Stimulated activated naive CD8-positive, alpha-beta T cell treated with anti-CD3 and anti-CD28 coated beads, Interleukin-15, amount 100 ng/mL, for 72 hours (primary cell): ENCODE data around the gene PPP1R3F.

Source experiments
- ATAC-seq: fragments of 150-1000 bp; cut with Tn5 transposase; 2 replicates; pipeline ENCODE4 v1.10.0; 2021; ENCODE audit warnings: mild to moderate bottlenecking, moderate library complexity
- DNase-seq, 2 donors: peaks; one replicate each; pipeline ENCODE4 v3.0.0; 2021 to 2022
- H3K27ac Mint-ChIP-seq, 2 donors: one replicate each; pipeline ENCODE4 v1.8.0; 2022; ENCODE audit warnings: mild to moderate bottlenecking in 2 of 2, mixed read lengths in 2 of 2, moderate library complexity in 2 of 2
- H3K27me3 Mint-ChIP-seq: one replicate; pipeline ENCODE4 v1.8.0; 2022; ENCODE audit warnings: mixed read lengths
- H3K4me1 Mint-ChIP-seq: one replicate; pipeline ENCODE4 v1.8.0; 2022; ENCODE audit warnings: mild to moderate bottlenecking, mixed read lengths
- H3K4me3 Mint-ChIP-seq, 2 donors: one replicate each; pipeline ENCODE4 v1.8.0; 2022; ENCODE audit warnings: mild to moderate bottlenecking in 2 of 2, mixed read lengths in 2 of 2, moderate library complexity in 1 of 2
- H3K9me3 Mint-ChIP-seq, 2 donors: one replicate each; pipeline ENCODE4 v1.8.0; 2022; ENCODE audit warnings: mixed read lengths in 2 of 2

The PPP1R3F gene

DNA sequence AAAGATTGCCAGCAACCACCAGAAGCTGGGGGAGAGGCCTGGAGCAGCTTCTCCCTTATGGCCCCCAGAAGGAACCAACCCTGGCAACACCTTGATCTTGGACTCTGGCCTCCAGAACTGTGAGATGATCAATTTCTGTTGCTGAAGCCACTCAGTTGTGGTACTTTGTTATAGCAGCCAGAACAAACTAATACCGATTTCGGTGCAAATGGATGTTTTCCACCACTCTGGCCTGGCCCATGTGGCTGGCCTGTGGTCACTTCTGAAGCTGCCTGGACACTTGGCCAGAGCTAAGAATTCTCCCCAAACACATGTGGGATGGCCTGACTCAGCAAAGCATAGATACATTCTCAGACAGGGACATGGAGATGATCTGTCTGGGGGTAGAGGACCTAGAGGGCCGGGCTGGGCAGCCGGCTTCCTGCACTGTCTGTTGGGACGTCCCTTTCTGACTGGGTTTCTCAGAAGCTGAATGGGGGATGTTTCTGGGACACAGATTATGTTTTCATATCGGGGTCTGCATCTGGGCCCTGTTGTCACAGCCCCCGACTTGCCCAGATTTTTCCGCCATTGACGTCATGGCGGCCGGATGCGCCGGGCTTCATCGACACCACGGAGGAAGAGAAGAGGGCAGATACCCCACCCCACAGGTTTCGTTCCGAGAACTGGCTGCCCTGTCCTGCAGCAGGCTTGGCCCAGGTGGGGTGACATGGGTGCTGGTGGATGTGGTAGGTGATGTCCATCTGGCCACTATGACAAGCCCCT lies 9.2 kb upstream of the PPP1R3F start:
- Mint-ChIP-seq H3K4me1 (peaks cover 85% of the 10 kb centered on the region), H3K4me3 (peak overlapping the region in 1 of 2 donors; percentile 57), H3K27ac (peak overlapping the region in 1 of 2 donors; percentile 12), H3K27me3 (no peaks in the 10 kb centered on the region), H3K9me3 (no peaks in the 10 kb centered on the region)
- ATAC-seq (no peak), DNase-seq (no peak)

DNA sequence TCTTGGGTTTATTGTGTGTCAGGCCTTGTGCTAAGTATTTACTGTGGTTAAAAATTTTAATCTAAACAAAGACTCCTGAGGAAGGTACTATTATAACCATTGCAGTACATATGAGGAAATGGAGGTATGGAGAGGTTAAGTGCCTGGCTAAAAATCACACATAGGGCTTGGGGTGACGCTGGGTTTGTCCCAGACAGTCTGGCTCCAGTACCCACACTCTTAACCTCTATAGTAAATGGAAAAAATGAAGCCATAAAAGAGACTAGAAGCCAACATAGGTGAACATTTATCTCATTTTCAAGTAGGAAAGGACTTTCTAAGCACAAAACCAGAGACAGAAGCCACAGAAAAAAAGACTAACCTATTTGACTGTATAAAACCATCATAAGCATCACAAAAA lies 7.0 kb upstream of the PPP1R3F start:
- DNase-seq (no peak), ATAC-seq (peak; percentile 69)
- Mint-ChIP-seq H3K4me3 (peak overlapping the region; percentile 79 to 85), H3K9me3 (no peaks in the 10 kb centered on the region), H3K27me3 (no peaks in the 10 kb centered on the region), H3K27ac (peak overlapping the region in 1 of 2 donors; percentile 81), H3K4me1 (peaks cover 81% of the 10 kb centered on the region)

DNA sequence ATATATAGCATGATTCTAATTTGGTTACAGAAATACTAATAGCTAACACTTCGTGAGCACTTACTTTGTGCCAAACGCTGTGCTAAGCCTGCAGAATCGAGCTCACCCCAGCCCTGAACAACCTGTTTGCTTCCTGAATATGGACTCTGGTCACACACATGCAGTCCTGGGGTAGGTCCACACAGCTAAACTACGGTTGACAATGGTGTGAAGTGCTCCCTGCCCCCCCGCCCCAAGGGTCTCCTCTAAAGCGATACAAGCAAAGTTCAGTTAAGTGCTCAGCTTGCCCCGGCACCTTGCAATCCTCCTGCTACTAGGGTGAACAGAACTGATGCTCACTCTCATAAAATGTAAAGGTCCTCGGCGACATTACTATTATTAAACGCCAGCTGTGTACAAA lies 6.0 kb upstream of the PPP1R3F start:
- peak overlapping the region; percentile 85 to 92 for H3K4me3 Mint-ChIP-seq
- no peak for DNase-seq
- no peaks in the 10 kb centered on the region for H3K9me3 Mint-ChIP-seq
- no peak for ATAC-seq
- no peaks in the 10 kb centered on the region for H3K27me3 Mint-ChIP-seq
- H3K4me1 Mint-ChIP-seq: peaks cover 80% of the 10 kb centered on the region
- peak overlapping the region in 1 of 2 donors; percentile 51 for H3K27ac Mint-ChIP-seq

DNA sequence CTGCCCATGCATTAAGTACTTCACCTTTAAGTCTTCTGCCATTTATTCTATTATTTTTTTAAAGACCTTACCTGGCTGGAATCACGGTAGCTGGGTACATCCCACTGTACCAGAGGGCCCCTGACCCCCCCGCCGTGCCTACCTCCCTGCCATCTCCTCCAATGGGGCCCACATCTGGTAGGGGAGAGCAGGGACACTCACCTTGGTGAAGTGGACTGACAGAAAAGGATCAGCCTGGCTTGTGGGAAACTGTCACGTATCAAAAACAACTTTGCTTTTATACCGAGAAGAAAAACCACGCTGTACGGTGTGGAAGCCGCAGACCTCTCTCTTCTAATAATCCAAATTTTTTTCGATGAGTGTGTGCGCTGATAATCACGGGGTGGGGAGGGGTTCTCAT lies 5.1 kb upstream of the PPP1R3F start, which contains the start of gene FOXP3:
Gene FOXP3, minus strand, starts transcription at position 251 of the 400 bp plus-strand sequence. CDS start 6,205 bp downstream, outside the sequence.
- DNase-seq: no peak
- no peaks in the 10 kb centered on the region for H3K27me3 Mint-ChIP-seq
- H3K27ac Mint-ChIP-seq: peak within 1 kb of the TSS; percentile 95
- peaks cover 71% of the 10 kb centered on the region for H3K4me1 Mint-ChIP-seq
- H3K9me3 Mint-ChIP-seq: no peaks in the 10 kb centered on the region
- ATAC-seq: no peak
- peak within 1 kb of the TSS; percentile 85 to 92 for H3K4me3 Mint-ChIP-seq

DNA sequence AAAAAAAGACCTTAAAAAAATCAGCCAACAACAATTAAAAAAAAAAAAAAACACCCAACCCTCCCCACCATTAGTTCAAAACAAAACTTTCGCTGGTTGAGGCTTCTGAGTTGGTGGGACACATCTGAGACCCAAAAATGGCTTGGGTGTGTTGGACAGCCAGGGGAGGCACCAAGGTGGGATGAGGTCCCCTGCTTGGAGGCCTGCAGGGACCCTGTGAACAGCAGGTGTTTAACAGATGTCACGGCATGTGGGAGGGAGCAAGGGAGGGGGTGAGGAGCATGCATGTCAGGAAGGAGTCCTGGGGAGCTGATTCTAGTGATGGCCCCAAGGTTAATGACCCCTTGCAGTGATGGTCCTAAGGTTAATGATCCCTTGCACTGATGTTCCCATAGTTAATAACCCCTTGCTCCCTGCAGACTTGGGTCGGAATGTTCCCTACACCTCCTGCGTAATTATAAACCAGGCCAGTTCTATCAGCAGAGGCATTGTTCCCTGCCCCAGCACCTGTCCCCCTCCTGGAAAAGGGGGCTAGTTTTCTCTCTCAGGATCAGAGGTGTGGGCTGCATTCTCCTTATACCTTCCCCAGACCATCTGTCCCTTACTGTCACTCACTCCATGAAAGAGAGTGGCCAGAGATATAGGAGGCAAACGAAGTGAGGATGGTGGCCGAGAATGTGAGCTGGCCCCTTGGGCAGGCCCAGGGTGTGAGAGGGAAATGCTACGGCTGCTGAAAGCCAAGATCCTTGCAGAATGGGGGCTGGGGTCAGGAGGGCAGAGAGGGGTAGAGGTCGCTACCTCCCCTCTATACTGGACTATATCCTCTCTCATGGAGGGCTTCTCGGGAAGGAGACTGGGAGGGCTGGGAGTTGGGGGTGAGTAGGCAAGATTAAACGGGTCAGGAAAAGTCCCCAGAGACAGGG lies 2.8 kb upstream of the PPP1R3F start:
- H3K4me1 Mint-ChIP-seq: peaks cover 64% of the 10 kb centered on the region
- ATAC-seq (no peak), DNase-seq (no peak)
- no peaks in the 10 kb centered on the region for H3K27me3 Mint-ChIP-seq
- no peak overlapping the region for H3K27ac Mint-ChIP-seq
- H3K9me3 Mint-ChIP-seq: no peaks in the 10 kb centered on the region
- peak overlapping the region in 1 of 2 donors; percentile 87 for H3K4me3 Mint-ChIP-seq

DNA sequence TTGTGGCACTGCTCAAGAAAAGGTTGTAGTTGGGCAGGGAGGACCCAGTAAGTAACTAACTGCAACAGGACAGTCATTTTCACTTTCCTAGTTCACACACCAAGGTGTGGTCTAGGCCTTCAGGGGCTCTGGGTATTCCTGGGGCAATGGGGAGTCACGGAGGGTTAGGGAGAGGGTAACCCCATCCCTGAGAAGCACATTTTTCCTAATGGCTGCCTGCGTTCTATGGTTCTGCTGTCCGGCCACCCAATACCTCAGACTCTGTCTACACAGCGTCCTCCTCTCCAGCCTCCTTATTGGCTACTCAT lies 937 bp upstream of the PPP1R3F start:
- H3K27ac Mint-ChIP-seq: peak overlapping the region; percentile 99 to 100
- H3K27me3 Mint-ChIP-seq: no peaks in the 10 kb centered on the region
- H3K4me3 Mint-ChIP-seq: peak overlapping the region; percentile 87 to 91
- ATAC-seq: no peak
- no peak for DNase-seq
- H3K4me1 Mint-ChIP-seq: peaks cover 65% of the 10 kb centered on the region
- no peaks in the 10 kb centered on the region for H3K9me3 Mint-ChIP-seq

DNA sequence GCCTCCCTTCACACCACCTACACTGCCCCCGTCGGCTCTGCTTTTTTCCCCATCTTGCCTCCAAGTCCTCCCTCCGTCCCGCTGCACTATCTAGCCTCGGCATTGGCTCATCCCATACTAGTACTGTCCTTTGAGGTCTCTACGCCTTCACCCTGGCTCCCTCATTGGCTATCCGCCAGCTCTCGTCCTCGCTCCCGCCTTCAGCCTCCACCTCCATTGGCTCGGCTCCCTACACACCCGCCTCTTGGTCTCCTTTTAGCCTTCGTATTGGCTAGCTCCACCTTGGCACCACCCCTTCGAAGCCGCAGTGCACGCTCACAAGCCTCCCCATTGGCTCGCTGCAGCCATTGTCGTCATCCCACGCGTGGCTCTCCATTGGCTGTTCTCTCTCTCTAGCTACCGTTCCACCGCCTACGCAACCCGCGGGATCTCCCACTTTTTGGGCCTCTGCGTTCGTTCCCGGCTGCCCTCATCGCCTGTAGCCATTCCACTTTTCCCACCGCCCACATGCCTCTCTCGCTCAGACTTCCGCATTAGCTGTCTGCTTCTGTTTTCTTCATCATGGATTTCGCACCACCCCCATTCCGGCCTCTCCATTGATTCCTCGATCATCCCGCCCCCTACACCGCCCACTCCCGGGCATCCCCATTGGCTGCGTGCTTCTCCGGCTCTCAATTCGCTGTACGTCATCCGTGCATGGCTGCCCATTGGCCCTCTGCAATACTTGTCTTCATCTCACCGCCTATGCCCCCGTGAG lies 405 bp upstream of the PPP1R3F start:
- DNase-seq (peak; percentile 89 to 96), ATAC-seq (peak; percentile 86)
- peaks cover 71% of the 10 kb centered on the region for H3K4me1 Mint-ChIP-seq
- H3K9me3 Mint-ChIP-seq: no peaks in the 10 kb centered on the region
- H3K4me3 Mint-ChIP-seq: peak overlapping the region; percentile 87 to 91
- H3K27me3 Mint-ChIP-seq: no peaks in the 10 kb centered on the region
- peak overlapping the region; percentile 99 to 100 for H3K27ac Mint-ChIP-seq

DNA sequence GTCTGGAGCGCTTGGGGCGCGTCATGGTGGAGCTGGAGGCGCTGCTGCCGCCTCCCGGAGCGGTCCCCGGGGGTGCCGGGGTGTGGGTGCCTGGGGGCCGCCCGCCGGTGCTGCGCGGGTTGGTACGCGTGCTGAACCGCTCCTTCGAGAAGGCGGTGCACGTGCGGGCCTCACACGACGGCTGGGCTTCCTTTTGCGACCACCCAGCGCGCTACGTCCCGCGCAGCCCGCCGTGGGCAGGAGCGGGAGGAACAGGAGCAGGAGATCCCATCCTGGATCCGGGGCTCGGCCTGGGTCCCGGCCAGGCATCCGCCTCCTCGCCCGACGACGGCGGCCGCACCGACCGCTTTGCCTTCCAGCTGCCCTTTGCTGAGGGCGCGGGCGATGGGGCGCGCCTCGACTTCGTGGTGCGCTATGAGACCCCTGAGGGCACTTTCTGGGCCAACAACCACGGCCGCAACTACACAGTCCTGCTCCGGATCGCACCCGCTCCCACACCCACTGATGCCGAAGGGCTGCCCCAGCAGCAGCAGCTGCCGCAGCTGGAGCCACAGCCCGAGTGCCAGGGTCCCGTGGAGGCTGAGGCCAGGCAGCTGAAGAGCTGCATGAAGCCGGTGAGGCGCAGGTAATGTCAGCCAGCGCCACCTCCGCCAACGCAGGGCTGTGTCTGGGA lies 792 bp downstream of the PPP1R3F start:
- Mint-ChIP-seq H3K27me3 (no peaks in the 10 kb centered on the region), H3K4me1 (peaks cover 73% of the 10 kb centered on the region)
- no peak for ATAC-seq

DNA sequence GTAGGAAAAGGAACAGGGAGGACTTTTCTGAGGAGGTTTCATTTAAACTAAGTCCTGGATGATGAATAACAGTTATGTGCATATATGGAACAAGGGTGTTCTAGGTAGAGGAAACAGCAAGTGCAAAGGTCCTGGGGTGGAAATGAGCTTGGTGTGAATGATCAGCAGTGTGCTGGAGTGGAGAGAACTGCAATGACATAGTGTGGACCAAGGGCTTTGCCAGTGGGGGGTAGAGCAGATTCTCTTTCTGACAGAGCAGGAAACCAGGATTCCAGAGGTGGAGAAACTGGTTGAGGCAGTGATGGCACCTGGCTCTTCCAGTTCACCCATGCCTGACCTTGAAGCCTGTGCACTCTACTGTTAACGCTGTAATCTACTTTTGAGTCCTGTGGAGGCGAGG lies 1.7 kb downstream of the PPP1R3F start:
- H3K27ac Mint-ChIP-seq: peak overlapping the region in 1 of 2 donors; percentile 70
- ATAC-seq: no peak
- no peaks in the 10 kb centered on the region for H3K27me3 Mint-ChIP-seq
- H3K4me3 Mint-ChIP-seq: peak overlapping the region; percentile 74 to 83
- H3K9me3 Mint-ChIP-seq: no peaks in the 10 kb centered on the region
- DNase-seq: no peak
- peaks cover 73% of the 10 kb centered on the region for H3K4me1 Mint-ChIP-seq

More for the DNA sequence above, 792 bp downstream of the PPP1R3F start:
- H3K4me3 Mint-ChIP-seq: peak overlapping the region; percentile 74 to 83
- DNase-seq: no peak
- H3K9me3 Mint-ChIP-seq: no peaks in the 10 kb centered on the region
- peak overlapping the region; percentile 70 to 73 for H3K27ac Mint-ChIP-seq

DNA sequence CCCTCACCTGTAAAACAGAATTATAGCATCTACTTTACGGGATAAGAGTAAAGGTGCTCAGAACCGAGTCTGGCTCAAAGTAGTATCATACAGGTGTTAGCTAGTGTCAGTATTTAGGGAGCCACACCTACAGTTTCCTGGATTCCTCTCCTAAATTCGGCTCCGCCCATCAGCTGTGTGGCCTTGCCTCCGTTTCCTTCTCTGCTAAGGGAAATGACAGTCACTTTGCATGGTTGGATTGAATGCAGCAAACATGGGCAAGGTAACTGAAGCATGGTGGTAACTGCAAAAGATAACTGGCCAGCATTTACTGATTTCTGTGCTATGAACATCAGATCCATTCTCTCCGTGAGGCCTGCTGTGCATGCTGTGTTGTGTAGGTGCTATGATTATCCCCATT lies 2.8 kb downstream of the PPP1R3F start:
- Mint-ChIP-seq H3K9me3 (no peaks in the 10 kb centered on the region), H3K27me3 (no peaks in the 10 kb centered on the region), H3K27ac (peak overlapping the region; percentile 45 to 61), H3K4me1 (peaks cover 76% of the 10 kb centered on the region), H3K4me3 (peak overlapping the region; percentile 74 to 83)
- DNase-seq (no peak), ATAC-seq (no peak)

DNA sequence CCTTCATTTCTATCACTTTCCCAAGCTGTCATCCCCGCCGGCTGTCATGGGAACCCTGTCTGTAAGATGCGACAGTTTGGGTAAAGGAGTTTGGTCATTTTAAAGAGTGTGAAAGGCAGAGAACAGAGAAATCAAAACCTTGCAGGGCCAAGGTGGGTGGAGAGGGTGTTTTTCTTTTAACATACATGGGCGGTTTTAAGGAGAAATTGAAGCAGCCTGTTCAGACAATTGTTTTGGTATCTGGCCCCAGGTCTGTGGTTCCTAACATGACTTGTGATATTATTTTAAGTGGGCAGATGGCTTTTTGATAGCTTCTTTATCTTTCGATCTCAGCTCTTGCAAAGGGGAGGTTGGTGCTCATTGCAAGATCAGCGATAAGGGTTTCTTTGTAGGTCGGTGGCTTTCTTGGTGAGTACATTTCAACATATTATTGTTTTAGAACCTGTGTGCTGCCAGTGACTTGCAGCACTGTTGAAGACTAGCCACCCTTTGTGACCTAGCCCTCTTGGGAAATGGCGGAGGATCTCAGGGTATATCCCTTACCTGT lies 3.7 kb downstream of the PPP1R3F start:
- no peaks in the 10 kb centered on the region for H3K27me3 Mint-ChIP-seq
- peak; percentile 24 for ATAC-seq
- peak; percentile 37 to 60 for DNase-seq
- peaks cover 76% of the 10 kb centered on the region for H3K4me1 Mint-ChIP-seq
- H3K4me3 Mint-ChIP-seq: peak overlapping the region; percentile 74 to 83
- H3K27ac Mint-ChIP-seq: peak overlapping the region; percentile 92 to 95
- H3K9me3 Mint-ChIP-seq: no peaks in the 10 kb centered on the region

DNA sequence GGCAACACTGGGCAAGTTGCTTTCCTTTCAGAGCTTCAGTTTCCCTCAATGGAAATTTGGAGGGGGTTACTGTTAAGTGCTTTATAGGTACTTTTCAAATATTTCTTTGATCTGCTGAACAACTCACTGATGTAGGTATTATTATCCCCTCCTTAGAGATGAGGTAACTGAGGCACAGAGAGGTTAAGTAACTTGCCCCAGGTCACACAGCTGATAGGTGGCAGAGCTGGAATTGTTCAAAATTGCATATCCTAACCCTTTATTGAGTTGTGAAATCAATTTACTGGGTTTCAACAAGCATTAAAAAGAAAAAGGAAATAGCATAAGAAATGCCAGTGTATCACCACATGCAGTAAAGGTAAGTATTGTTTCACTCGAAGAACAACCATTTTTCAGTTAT lies 6.6 kb downstream of the PPP1R3F start:
- no peak for DNase-seq
- no peak for ATAC-seq
- Mint-ChIP-seq H3K9me3 (no peaks in the 10 kb centered on the region), H3K4me1 (peaks cover 87% of the 10 kb centered on the region), H3K27ac (peak overlapping the region in 1 of 2 donors; percentile 69), H3K4me3 (peak overlapping the region; percentile 26 to 64), H3K27me3 (no peaks in the 10 kb centered on the region)

DNA sequence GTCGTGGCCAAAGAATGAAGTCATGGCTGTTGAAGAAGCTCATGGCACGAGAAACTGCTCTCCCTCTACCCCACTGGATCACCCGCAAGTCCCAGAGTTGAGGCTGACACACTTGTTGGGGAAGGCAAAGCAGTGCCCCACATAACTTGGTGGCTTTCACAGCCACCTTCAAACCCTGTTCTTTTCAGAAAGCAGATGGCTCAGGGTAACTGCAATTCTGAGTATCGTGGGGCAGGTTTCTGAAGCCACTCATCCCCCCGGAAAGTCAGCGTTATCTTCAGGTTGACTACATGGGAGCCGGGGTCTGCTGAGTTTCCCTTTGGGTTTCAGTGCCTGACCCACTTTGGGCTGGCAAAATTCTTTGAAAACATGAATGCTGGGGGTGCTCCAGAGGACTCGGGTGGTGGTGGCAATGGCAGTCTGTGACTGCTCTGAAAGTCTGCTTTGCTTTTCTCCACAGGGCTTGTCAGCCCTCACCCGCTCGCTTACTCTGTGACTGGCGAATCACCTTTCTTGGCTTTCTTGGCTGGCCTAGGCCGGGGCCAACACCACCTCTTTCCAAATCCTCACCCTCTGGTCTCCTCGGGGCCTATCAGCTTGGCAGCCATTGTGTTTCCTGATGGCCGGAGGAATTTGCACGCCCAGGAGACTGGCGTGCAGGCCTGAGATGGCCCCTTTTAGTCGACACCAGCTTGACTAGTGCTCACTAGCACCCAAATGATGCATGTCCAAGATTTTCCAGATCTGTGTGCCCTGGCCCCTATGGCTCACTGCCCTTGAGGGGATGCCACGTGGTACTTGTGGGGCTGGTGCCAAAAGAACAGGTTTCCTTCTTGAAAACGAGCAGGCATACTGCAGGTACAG lies 7.3 kb downstream of the PPP1R3F start:
- Mint-ChIP-seq H3K9me3 (no peaks in the 10 kb centered on the region), H3K4me1 (peaks cover 81% of the 10 kb centered on the region), H3K27me3 (no peaks in the 10 kb centered on the region), H3K4me3 (peak overlapping the region; percentile 58 to 77), H3K27ac (peak overlapping the region; percentile 95 to 97)
- peak in 1 of 2 donors; percentile 25 for DNase-seq
- ATAC-seq: peak; percentile 39

DNA sequence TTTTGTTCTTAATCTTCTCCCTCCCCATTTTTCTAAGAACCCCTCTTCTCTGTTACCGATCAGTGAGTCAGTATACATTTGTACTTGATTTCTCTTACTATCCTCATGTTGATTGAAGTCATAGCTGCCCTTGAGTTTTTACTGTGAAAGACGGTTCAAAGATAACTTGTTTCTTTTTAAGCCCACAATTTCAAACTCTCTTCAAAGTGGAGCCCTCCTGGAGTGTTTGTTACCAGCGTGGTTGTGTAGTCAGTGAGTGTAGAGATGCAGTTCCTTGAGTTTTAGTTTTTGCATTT lies 7.9 kb downstream of the PPP1R3F start:
- Mint-ChIP-seq H3K4me3 (peak overlapping the region; percentile 58 to 77), H3K4me1 (peaks cover 81% of the 10 kb centered on the region), H3K27ac (peak overlapping the region; percentile 95 to 97), H3K27me3 (no peaks in the 10 kb centered on the region), H3K9me3 (no peaks in the 10 kb centered on the region)
- DNase-seq (no peak), ATAC-seq (peak; percentile 39)
